GM19328 (cell line): ENCODE data around the gene JAG1.

Source experiments
- ATAC-seq: cut with Tn5 transposase; IDR thresholded peaks from one replicate; pipeline ENCODE4 v1.9.1; 2021; ENCODE audit warnings: mild to moderate bottlenecking, moderate library complexity; ENCODE audit not compliant: unreplicated experiment

JAG1 gene

DNA sequence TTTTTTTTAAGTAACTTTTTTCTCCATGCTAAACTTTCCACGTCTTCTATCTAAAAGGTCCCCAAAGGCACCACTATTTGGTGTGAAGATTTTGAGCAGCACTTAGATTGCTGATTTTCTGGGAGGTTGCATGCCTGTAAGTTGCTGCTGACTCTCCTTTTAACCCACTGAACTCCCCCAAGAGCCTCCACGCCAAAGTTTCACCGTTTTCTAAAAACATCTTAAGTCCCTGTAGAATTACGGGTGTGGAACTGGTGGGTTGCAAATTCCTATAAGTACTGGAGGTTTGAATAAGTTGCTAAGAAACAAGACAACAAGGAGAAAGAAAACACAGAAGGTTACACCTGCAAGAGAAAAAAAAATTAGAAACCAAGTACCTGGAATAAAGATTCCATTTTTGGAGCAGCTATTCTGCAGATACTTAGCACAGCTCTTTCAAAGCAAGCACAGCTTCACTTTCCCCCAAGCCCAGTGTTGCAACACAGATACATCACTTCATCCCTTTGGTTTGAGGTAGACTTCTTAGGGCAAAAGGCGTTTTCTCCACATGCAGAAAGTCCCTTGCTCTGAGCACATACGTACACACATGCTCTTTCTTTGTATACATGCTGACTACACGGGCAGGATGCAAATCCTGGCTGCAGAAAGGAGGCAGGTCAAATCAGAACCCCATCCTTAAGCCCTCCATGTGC is 5.0 kb downstream of the JAG1 start:
- ATAC-seq, result no peak

DNA sequence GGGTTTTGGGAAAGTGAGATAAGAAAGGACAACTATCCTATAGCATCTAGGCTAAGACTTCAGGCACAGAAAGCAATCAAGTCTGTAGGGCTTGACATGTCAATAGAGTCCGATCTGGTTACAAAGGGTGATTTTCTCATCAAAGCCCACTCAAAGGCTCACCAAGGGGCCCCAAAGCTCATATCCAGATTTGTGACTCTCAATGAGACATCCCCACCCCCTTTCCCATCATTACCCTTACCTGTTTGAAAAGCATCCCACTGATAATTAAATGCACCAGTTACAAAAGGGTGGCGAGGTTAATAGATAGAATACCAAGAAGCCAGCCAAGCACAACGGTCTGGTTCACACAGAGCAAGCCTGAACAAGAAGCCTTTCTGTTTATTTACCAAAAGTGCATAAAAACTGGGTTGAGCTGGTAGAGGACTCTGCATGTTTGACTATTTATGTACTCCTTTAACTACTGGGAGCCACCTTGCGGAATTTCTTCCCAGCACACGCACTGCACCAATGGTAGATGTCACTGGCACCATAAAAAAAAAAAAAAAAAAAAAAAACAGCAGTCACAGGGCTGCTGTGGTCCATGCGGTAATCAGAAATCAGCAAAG is 6.1 kb downstream of the JAG1 start:
- ATAC-seq, result no peak

DNA sequence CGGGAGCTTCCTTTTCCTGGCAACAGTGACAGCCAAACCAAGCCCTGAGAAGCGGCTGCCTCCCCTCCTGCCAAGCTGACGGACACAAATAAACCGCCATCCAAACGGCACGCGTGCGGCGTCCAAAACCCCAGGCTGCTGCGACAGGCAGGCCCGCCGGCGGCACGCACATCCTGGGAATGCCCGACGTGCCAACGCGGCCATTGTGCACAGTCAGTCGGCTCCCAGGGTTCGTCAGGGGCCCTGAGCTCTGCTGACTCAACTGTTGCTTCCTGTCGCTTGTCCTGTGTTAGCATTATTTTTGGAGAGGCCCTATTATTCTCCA is 6.8 kb downstream of the JAG1 start:
- no peak for ATAC-seq

DNA sequence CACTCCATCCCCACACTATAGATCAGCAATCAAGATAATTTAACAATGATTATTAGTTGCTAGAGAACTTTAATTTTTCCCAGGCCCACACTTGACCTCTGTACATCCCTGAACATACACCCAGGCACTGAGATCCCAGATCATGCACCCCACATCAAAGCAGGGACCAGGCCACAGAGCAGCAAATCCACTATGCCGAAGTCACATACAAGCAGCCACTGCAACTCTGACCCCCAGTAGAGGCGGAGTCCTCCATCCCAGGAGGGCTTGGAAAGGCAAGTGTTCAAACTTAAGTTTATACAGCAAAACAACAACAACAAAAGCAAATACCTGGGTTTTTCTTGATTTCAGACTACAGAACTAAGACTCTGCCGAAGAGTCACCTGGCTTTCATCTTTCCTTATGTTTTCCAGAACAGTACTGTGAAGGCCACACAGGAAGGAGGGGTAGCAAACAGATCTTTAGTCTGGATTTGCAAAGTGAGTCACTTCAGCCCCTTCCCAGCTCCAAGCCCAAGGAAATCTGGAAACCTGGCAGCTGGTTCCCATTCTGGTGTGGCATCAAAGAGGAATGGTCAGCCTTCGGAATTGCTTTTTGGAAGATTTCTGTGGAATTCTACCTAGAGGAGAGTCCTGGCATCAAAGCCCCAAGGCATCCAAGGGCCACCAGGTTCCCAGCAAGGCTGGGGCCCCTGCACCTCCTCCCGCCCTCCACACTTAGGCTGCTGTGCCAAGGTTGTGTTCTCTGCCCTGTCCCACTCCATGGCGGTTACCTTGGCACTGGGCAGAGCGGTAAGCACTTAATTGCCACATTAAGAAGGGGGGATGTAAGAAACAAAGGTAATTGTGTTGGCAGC is 7.3 kb downstream of the JAG1 start:
- ATAC-seq, result no peak

DNA sequence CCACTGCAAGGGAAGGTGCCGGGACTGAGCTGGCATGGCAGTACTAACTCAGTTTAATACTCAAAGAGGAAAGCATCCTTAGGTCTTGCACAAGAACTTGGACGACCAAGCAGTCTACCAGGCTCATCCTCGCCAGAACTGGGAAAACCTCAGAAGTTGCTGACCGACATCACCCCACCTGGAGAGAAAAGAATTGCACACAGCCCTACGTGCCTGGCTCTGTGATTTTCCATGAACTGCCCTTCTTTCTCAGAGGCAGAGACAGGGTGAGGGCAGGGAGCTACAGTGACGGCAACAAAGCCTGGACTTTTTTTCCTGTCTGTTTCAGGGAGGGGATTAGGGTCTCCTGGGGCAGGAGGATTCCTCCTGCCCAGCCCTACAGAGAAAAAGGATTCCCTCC is 8.0 kb downstream of the JAG1 start:
- no peak for ATAC-seq

DNA sequence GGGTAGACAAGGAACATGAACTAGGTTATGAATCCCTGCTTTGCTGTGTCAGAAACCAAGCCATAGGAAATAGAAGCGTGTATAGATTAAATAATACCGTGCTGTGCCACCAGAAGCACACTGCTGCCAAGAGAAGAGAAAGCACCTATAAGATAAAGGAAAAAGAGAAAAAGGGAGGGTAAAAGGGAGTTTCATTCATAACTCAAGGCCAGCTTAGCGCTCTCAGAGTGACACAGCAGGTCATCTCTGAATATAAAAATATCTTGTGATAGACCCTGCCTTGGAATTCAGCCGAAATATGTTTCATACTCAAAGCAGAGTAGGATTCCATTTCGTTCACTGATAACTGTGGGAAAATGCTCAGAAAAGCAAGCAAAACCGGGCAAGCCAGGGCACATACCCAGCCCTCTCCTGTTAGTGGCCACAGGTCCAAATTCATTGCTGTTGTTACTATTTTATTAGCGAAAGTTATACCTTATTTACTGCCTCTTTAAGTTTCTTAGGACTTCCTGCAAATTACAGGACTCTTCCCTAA is 8.7 kb downstream of the JAG1 start:
- no peak for ATAC-seq

DNA sequence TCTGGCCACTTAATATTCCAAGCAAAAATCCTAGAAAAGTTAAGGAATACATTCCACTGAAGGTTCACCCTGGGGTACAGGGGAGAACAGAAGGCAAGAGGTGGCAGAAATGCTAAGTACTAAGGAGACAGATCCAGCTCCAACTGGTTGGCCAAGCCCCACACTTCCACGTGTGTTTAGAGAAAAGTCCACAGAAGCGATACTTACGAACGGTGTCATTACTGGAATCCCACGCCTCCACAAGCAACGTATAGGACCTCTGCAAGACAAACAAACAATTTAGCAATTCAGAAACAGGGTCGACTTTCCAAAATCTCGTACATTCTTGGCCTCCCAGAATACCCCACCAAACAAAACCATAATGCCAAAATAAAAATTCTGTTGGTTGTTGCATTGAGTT is 10.0 kb downstream of the JAG1 start:
- ATAC-seq, result no peak

DNA sequence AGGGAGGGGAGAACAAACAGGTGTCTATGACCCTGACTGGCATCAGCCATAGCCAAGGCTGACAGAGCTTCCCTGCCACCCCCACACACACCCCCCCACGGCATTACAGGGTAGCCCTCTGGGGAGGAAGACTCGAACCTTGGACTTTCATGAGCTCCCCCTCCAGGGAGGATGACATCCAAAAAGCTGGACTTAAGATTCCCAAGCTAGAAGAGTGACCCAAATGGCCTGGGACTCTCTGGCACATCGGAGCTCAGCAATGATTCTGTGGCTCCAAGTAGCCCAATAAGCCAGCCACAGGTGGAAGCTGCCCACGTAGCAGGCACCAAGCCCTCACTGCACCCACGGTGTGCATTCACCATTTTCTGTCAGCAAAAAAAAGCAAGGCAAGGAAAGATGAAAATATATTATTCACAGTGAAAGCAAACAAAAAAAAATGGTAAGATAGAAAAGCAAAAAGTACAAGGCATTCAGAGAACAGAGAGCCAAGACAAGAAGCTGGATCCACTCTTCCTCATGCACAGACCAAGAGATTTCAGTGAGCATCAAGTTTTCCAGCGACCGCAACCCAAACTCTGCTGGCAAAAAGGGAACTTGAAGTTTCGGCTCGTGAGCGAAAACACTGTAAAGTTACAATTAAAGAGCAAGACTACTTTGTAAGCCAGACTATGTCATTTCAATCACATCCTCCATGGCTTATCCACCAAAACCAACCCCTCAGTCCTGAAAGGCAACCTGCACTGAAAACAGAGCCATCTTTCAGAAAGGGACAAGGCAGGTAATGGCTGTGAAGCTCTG is 10.9 kb downstream of the JAG1 start:
- no peak for ATAC-seq

DNA sequence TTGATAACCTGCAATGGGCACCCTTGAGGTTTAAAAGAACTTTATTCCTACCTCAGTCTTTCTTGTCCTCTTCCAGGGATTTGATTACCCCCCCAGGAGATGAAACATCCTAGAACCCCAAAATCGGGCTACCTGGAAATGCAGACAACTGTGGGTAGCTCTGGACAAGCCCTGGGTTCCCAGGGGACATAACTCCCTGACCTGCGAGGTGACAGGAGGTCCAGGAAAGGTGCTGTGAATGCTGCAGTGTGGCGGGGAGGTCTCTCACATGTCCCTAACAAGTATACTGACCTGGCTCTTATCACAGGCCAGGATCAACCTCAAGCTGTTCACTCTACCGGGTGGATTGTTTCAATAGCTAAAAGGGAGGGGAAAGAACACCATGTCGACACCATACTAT is 11.6 kb downstream of the JAG1 start:
- no peak for ATAC-seq

DNA sequence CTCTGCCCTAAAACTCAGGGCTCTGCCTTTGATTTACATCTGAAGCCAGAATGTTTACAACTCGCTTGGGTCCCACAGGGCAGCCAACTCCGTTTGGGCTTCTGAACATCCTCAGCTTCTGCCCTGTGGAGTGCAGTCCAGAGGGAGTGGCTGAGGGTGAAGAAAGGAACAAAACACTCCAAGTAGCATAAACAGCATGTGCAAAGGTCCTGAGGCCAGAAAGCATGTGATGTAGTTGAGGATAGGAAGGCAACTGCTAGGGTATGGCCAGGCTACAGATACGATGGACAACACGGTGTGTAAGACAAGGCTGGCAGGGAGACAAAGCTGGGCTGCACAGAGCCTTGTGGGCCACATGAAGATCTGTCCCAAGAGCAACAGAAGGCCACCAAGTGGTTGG is 12.5 kb downstream of the JAG1 start:
- no peak for ATAC-seq

DNA sequence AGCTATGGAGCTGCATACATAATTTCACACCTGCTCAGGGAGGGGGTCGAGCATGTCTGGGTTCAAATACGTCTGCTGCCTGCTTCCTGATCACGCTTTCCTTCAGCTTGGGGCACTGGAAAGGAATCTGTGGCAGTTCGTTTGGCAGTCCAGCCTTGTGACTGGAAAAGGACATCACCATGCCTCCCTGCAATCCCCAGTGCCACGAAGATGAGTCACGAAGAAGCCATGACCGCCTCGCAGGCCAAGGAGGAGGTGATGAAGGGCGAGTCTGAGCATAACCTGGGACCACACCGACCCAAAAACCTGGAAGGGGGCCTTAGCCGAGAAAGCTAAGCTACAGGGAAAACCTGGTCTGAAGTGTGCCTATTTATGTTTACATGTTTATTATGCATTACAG is 13.1 kb downstream of the JAG1 start:
- ATAC-seq, result no peak

DNA sequence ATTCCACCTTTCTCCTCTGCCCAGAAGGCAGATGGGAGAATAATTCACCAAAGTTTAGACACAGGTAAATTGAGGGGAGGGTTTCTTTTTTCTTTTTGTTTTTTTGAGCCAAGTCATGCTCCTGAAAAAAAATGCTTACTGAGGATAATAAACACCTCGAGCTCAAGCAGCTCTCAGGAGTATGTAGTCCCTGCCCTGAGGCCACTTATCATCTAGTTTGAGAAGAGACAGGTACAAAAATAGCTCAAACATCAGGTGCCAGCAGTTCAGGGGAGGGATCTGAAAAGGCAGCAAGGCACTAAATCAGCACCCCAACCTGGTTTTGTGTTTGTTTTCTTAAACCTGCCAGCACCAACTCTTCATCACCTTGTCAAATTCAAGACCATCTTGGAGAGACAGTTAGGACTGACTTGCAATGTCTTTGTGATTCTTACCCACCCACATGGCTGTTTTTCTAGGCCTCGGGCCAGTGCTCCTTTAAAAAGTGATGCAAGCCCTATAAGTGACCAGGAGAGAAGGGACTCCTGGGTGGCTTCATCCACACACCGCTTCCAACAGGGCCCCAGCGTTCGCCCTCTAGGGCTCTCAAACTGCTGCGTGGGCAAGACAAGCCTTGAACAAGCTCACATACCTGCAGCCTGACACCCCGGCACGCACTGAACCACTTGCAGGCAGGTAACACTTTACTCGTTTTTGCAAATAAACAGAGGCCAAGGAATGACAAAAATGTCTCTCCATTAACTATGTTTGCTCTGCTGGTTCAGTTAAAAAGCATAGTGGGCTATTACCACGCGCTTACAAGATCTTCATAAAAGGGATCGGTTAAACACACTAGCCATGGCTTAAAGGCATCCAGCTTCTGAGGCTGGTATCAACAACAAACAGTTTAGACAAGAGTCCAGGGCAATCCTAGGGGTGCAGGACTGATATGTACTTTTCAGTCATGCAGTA is 13.9 kb downstream of the JAG1 start:
- no peak for ATAC-seq

DNA sequence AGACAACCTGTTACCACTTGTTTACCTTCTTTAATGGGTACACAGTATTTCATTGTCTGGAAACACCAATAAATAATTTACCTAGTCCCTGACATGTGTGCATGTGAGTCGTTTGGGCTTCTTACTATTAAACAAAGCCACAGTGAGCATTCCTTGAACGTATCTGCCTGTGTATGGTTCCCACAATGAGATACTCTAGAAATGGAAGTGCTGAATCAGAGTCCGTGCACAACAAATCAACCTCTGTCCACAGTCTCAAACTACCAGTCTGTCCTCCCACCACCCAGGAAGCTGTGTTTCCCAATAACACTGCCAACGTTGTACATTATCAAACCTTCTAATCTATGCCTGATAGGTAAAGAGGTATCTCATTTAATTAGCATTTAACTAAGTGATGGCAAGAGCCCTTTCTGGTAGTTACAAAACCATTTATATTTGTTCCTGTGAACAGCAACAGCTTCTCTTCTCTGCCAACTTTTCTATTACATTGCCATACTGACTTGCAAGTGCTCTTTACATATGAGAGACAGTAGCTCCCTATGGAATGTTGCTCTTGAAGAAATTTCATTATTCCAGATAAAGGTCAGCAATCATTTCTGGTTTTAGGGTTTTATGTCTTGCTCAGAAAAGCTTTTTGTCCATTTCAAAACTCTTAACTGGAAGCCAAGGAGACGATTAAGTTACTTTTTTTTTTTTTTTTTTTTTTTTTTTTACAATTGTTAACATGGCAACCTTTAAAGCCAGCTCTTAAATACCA is 14.7 kb downstream of the JAG1 start:
- ATAC-seq, result no peak

DNA sequence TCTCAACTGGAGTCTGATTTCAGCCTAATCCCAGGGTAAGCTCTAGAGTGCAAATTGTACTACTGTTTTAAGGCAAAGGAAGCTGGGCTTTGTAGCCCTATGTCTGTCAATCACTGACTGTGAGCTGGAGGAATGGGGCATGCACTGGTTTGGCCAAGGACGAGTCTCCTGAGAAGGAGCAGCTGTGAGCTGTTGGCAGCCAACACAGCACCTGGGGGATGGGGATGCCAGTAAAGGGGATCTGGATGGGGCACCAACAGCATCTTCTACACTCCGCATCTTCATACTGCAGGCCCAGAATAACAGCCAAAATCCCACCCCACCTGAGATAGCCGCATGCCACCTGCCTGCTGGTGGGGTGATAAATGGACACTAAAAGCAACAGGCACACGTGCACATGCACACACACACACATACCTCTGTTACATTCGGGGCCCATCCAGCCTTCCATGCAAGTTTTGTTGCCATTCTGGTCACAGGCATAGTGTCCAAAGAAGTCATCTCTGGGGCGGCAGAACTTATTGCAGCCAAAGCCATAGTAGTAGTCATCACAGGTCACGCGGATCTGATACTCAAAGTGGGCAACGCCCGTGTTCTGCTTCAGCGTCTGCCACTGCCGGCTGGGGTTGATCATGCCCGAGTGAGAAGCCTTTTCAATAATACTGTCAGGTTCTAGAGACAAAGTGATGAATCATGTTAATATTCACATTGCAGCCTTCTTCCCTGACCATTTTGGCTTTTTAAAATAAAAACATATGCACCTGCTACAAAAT is 15.6 kb downstream of the JAG1 start:
- no peak for ATAC-seq

DNA sequence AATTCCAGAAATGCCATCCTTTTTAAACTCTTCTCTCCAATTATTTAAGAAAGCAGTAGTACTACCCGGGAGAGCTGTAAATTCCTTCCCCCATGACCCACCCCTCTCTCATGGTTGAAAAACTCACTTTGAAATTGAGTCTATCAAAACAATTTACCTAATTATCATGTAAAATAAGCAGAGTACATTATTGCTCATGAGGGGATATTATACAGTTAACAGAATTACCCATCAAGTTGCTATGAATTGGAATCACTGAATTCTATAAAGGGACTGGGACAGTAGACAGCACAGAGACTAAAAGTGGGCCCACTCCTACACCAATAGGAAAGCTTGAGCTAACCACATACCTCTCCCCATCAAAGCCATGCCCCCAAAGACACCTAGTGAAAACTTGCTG is 16.3 kb downstream of the JAG1 start:
- no peak for ATAC-seq

DNA sequence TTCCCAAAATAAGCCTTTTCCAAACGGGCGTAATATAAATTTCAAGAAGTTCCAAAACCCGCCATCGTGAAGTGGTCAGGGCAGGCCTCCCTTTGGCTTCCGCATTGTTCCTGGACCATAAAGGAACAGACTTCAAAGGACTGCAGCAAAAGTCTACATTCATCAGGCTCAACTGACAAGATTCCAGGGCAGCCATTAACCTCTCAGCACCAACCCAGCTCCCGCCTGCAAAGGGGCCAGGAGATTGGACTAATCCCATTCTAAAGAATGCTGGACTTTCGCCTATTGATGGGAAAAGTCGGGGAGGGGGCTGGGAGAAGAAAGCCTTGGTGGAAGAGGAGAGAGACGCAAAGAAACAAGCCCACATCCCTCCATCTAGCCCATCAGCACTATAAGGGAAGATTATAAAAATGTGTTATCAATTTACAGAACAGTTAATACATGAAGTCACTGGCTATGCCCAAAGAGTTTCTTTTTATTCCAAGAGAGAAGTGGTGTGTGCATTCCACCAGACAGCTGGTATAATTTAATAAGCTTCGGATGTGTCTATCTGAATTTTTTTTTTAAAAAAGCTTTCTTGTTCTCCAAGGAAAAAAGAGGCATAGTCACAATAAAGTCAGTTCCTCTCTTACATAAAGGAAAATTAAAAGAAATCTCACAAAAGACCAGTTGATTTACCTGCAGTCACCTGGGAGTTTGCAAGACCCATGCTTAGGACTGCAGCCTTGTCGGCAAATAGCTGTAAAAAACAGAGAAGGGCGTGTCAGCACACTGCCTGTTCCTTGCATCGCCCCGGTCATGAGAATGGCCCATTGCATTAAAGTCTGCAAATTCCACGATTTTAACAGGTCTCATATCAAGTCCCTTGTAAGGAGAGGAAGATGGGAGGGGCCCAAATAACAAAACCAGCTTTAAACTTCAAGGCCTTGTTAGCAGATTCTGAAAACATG is 17.8 kb downstream of the JAG1 start:
- ATAC-seq, result no peak

DNA sequence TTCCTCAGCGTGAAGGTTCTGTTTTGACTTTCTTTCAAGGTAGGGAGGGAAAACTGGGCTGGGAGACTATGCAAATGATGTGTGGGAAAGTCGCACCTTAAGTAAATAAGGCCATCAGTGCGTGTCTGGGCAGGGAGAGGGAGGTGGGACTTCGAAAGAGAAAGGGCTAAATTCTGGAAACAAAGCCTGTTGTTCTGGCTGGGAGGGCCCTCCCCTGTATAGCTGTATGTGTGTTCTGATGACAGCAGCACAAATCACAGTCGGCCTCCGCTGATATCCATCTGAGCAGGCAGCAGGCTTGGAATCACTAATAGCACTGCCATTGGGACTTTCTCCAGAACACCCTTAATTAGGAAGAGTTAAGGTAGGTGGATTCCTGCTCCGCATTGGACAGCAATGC is 19.2 kb downstream of the JAG1 start:
- ATAC-seq, result no peak

DNA sequence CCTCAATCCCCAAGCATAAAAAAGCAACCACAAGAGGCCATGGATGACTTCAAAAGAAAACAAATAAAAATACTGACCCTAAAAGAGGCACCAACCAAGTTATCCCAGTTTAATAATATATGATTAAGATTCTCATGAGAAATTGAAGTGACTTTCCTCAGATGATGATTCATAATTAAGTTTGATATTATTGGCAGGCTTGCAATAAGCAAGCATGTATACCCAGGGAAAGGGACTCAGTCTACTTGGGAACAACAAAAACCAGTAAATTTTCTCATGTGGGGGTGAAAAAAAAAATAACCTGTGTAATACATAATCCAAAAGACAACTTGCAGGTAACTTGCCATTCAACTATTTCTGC is 19.6 kb downstream of the JAG1 start:
- ATAC-seq, result no peak
